ENCODE measurements around the gene MEGF11.

Gene MEGF11

DNA sequence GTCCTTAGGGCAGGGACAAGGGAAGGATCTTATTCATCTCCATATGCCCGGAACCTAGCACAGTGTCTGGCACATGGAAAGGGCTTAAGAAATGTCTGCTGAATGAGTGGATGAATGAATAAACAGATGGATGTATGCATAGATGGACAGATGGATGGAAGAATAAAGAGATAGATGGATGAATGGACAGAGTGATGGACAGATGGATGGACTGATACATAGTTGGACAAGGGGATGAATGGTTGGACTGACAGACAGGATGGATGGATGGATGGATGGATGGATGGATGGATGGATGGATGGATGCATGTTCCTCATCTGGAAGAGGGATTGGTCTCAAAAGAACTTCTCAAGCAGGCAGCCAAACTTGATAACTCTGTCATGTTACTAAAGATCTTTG is 177.6 kb downstream of the MEGF11 start:
- CTCF ChIA-PET: no interaction called here
- TF ChIP-seq TARDBP (IDR thresholded peaks at IDR 0.05) (no peak), L3MBTL2 (conservative IDR thresholded peaks at IDR 0.05) (no peak), FOXK2 (IDR thresholded peaks at IDR 0.05) (no peak), ARNT (IDR thresholded peaks at IDR 0.05) (no peak), BHLHE40 (IDR thresholded peaks at IDR 0.05; ENCODE audit: borderline replicate concordance) (no peak), FOXA1 (IDR thresholded peaks at IDR 0.05) (no peak), SP1 (IDR thresholded peaks at IDR 0.05) (no peak), CTBP1 (IDR thresholded peaks at IDR 0.05; ENCODE audit: borderline replicate concordance) (no peak), HDGF (IDR thresholded peaks at IDR 0.05; ENCODE audit: borderline replicate concordance) (no peak), SUZ12 (IDR thresholded peaks at IDR 0.05) (no peak), LEF1 (IDR thresholded peaks at IDR 0.05; ENCODE audit: borderline replicate concordance) (no peak), ZNF384 (IDR thresholded peaks at IDR 0.05) (no peak), FOXM1 (IDR thresholded peaks at IDR 0.05; ENCODE audit: borderline replicate concordance) (no peak), NFRKB (IDR thresholded peaks at IDR 0.05) (no peak), ELF4 (IDR thresholded peaks at IDR 0.05) (no peak)
- TF ChIP-seq, protein P1, sequence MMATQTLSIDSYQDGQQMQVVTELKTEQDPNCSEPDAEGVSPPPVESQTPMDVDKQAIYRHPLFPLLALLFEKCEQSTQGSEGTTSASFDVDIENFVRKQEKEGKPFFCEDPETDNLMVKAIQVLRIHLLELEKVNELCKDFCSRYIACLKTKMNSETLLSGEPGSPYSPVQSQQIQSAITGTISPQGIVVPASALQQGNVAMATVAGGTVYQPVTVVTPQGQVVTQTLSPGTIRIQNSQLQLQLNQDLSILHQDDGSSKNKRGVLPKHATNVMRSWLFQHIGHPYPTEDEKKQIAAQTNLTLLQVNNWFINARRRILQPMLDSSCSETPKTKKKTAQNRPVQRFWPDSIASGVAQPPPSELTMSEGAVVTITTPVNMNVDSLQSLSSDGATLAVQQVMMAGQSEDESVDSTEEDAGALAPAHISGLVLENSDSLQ (IDR thresholded peaks at IDR 0.05): no peak
- no peak for DNase-seq (ENCODE audit: extremely low spot score)
- POLR2A ChIA-PET: no interaction called here

DNA sequence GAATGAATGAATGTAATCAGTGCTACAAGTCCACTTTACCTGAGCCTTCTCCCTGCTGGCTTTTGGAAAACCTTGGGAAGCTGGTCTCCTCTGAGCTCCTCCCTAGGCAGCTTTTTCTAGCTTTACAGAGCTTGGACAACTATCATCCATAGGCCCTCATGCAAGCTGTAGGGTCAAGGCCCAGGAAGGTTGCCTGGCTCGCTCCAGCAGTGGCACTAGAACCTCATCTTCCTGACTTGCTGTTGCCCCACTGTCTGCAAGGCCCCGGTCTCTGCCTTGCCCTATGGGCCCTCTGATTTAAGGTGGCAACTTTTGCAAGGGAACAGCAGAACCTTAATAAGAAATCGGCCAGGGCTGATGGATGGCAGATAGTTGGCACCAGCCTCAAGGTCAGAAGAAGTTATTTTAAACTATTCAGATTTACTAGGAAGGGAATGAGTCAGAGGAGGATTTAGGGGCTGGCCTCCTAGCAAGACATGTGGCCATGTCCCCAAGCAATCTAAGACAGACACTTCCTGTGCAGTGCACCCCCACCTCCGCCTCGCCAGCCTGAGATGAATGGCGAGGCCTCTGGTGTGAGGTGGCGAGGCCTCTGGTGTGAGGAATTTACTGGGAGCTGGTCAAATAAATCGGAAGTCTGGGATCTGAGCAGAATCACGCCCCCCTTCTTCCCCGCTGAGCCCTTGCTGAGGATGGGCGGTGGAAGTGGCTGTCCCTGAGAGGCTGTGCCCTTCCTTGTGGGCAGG is 180.8 kb downstream of the MEGF11 start:
- ChIA-PET CTCF (interaction anchor here (0.7 kb wide), 1 partner anchor 12 kb away, joined by 4 read pairs; no protein-coding TSS in a partner anchor), POLR2A (no interaction called here)
- no peak for DNase-seq (ENCODE audit: extremely low spot score)
- TF ChIP-seq HDGF (IDR thresholded peaks at IDR 0.05; ENCODE audit: borderline replicate concordance) (no peak), FOXA1 (IDR thresholded peaks at IDR 0.05) (no peak), ELF4 (IDR thresholded peaks at IDR 0.05) (no peak), ARNT (IDR thresholded peaks at IDR 0.05) (no peak), TARDBP (IDR thresholded peaks at IDR 0.05) (no peak), L3MBTL2 (conservative IDR thresholded peaks at IDR 0.05) (no peak), CTBP1 (IDR thresholded peaks at IDR 0.05; ENCODE audit: borderline replicate concordance) (no peak), SUZ12 (IDR thresholded peaks at IDR 0.05) (no peak), BHLHE40 (IDR thresholded peaks at IDR 0.05; ENCODE audit: borderline replicate concordance) (no peak), LEF1 (IDR thresholded peaks at IDR 0.05; ENCODE audit: borderline replicate concordance) (no peak), ZNF384 (IDR thresholded peaks at IDR 0.05) (no peak), FOXK2 (IDR thresholded peaks at IDR 0.05) (no peak), FOXM1 (IDR thresholded peaks at IDR 0.05; ENCODE audit: borderline replicate concordance) (no peak)
- TF ChIP-seq, protein P1 (IDR thresholded peaks at IDR 0.05): no peak

DNA sequence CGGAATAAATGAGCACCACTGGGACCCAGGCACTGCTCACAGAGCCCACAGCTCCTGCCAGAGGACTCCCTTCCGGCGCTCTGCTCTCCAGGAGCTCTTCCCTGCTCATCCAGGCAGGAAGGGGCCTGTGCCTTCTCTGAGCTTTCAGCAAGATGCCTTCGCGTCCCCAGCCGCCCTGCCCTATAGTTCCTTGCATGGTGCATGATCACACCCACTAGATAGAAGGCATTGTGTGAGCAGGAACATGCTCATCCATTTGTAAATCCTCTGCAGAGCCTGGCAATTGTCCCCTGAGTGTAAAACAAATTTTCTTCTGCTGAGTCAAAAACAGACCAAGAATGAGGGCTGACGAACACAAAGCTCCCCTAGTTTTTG is 181.6 kb downstream of the MEGF11 start:
- ChIA-PET POLR2A (no interaction called here), CTCF (interaction anchor here (0.7 kb wide), 1 partner anchor 12 kb away, joined by 4 read pairs; no protein-coding TSS in a partner anchor)
- no peak for DNase-seq (ENCODE audit: extremely low spot score)
- no peak for TF ChIP-seq LEF1 (IDR thresholded peaks at IDR 0.05; ENCODE audit: borderline replicate concordance)
- no peak for TF ChIP-seq ARNT (IDR thresholded peaks at IDR 0.05)
- no peak for TF ChIP-seq HDGF (IDR thresholded peaks at IDR 0.05; ENCODE audit: borderline replicate concordance)
- TF ChIP-seq SUZ12 (IDR thresholded peaks at IDR 0.05): no peak
- TF ChIP-seq FOXA1 (IDR thresholded peaks at IDR 0.05): no peak
- TF ChIP-seq, protein P1 (IDR thresholded peaks at IDR 0.05): no peak
- no peak for TF ChIP-seq TARDBP (IDR thresholded peaks at IDR 0.05)
- TF ChIP-seq CTBP1 (IDR thresholded peaks at IDR 0.05; ENCODE audit: borderline replicate concordance): no peak
- TF ChIP-seq FOXK2 (IDR thresholded peaks at IDR 0.05): no peak
- no peak for TF ChIP-seq ZNF384 (IDR thresholded peaks at IDR 0.05)
- TF ChIP-seq L3MBTL2 (conservative IDR thresholded peaks at IDR 0.05): no peak
- TF ChIP-seq ELF4 (IDR thresholded peaks at IDR 0.05): no peak
- TF ChIP-seq NFRKB (IDR thresholded peaks at IDR 0.05): no peak
- TF ChIP-seq BHLHE40 (IDR thresholded peaks at IDR 0.05; ENCODE audit: borderline replicate concordance): no peak

DNA sequence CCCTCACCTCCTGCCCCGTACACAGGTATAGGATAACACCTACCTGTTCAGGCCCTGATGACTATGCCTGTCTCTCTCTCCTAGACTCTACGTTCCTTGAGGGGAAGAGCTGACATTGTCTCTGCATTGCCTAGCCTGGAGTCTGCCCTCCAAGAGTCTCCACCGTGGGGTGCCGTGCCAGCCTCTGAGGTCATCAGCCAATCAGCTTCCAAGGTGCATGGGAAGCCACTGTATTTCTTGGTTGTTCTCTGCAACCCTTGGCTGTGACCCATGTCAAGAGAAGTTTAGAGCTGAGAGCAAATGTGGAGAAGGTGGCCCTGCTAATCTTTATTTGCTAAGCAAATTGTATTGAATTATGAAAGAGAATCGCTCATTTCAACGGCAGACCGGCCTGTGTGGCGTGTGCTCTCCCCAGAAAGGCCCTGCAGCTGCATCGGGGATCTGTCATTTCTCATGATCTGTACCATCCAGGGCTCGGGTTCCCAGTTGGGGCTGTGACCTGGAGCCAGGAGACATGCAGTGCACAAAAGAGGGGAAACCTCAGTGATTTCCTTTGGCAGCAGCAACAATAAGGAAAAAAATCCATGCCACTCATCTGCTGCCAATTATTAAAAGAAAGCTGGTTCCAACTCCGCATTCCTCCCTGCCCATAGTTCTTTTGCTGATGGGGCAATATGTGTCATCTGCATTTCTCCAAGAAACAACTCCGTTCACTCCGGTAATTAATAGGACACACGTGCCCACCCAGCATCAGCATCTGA is 182.2 kb downstream of the MEGF11 start:
- no peak for TF ChIP-seq SP1 (IDR thresholded peaks at IDR 0.05)
- TF ChIP-seq FOXK2 (IDR thresholded peaks at IDR 0.05): no peak
- TF ChIP-seq ELF4 (IDR thresholded peaks at IDR 0.05): no peak
- no peak for TF ChIP-seq BHLHE40 (IDR thresholded peaks at IDR 0.05; ENCODE audit: borderline replicate concordance)
- TF ChIP-seq FOXA1 (IDR thresholded peaks at IDR 0.05): no peak
- TF ChIP-seq, protein P1 (IDR thresholded peaks at IDR 0.05): no peak
- TF ChIP-seq HDGF (IDR thresholded peaks at IDR 0.05; ENCODE audit: borderline replicate concordance): no peak
- TF ChIP-seq L3MBTL2 (conservative IDR thresholded peaks at IDR 0.05): no peak
- no peak for TF ChIP-seq FOXM1 (IDR thresholded peaks at IDR 0.05; ENCODE audit: borderline replicate concordance)
- TF ChIP-seq ZNF384 (IDR thresholded peaks at IDR 0.05): no peak
- TF ChIP-seq TARDBP (IDR thresholded peaks at IDR 0.05): no peak
- no peak for DNase-seq (ENCODE audit: extremely low spot score)
- ChIA-PET CTCF (interaction anchor here (1.4 kb wide), 1 partner anchor 10 kb away, joined by 3 read pairs; no protein-coding TSS in a partner anchor), POLR2A (no interaction called here)
